Osteoblast (primary cell): ENCODE data around the gene HOXB6. TPM values are rescaled to one million over a fixed set of nuclear protein-coding genes. Genes with fewer than 3 reads are reported as not detected.

Source experiments
- DNase-seq: peaks from one replicate; pipeline ENCODE4 v3.0.0; 2011; ENCODE audit warnings: low spot score, mixed read lengths; ENCODE audit not compliant: insufficient read length; ENCODE audit errors: missing footprints
- H2AFZ ChIP-seq: 2 replicates; pipeline ENCODE4 v1.6.0; 2011; ENCODE audit warnings: mild to moderate bottlenecking, low read length
- H3K27ac ChIP-seq: 2 replicates; pipeline ENCODE4 v1.5.1; 2011; ENCODE audit warnings: mild to moderate bottlenecking, low read depth, low read length, moderate library complexity
- H3K27me3 ChIP-seq: 2 replicates; pipeline ENCODE4 v1.6.0; 2012; ENCODE audit warnings: mild to moderate bottlenecking, control low read depth, inconsistent platforms, low read length, moderate library complexity; ENCODE audit not compliant: insufficient read depth
- H3K36me3 ChIP-seq: 2 replicates; pipeline ENCODE4 v1.5.1; 2011; ENCODE audit warnings: mild to moderate bottlenecking, low read length, control low read depth, moderate library complexity; ENCODE audit not compliant: insufficient read depth
- H3K4me1 ChIP-seq: 2 replicates; pipeline ENCODE4 v1.5.1; 2011; ENCODE audit warnings: mild to moderate bottlenecking, low read length, control low read depth, moderate library complexity; ENCODE audit not compliant: insufficient read depth
- H3K4me2 ChIP-seq: 2 replicates; pipeline ENCODE4 v1.6.0; 2011; ENCODE audit warnings: mild to moderate bottlenecking, low read length; ENCODE audit not compliant: insufficient read depth
- H3K4me3 ChIP-seq: fragments of 200-600 bp; sonication (generic); 3 replicates; pipeline ENCODE4 v1.5.1; 2012; ENCODE audit warnings: mild to moderate bottlenecking, low read length, inconsistent platforms; ENCODE audit not compliant: insufficient read depth
- H3K79me2 ChIP-seq: 2 replicates; pipeline ENCODE4 v1.6.0; 2012; ENCODE audit warnings: mild to moderate bottlenecking, low read length, control low read depth, inconsistent platforms; ENCODE audit not compliant: insufficient read depth
- H3K9me3 ChIP-seq: 2 replicates; pipeline ENCODE4 v1.5.1; 2011; ENCODE audit warnings: low read depth, low read length, control low read depth
- H4K20me1 ChIP-seq: 2 replicates; pipeline ENCODE4 v1.6.0; 2012; ENCODE audit warnings: mild to moderate bottlenecking, low read length, control low read depth; ENCODE audit not compliant: insufficient read depth
- CTCF ChIP-seq: IDR thresholded peaks from 2 replicates; pipeline ENCODE4 v1.5.1; 2011; ENCODE audit warnings: mild to moderate bottlenecking, low read depth, low read length, moderate library complexity; ENCODE audit errors: extremely low read depth
- total RNA-seq: library from RNA; depleted of rRNA; stranded (reverse); fragments of >200 nt; gene quantifications from 2 replicates; pipeline ENCODE4 v1.2.3, GENCODE V29; 2012

The HOXB6 gene
- total RNA-seq, 1 donor = 0.72 TPM

- DNase-seq = no peak
- Histone ChIP-seq H3K4me3 (no peak overlapping the region), H3K9me3 (no peaks in the 10 kb centered on the region), H3K36me3 (no peaks in the 10 kb centered on the region), H3K79me2 (no peaks in the 10 kb centered on the region), H3K4me2 (no peak overlapping the region), H3K4me1 (no peaks in the 10 kb centered on the region), H3K27me3 (peaks cover 96% of the 10 kb centered on the region), H3K27ac (no peak overlapping the region), H4K20me1 (no peaks in the 10 kb centered on the region), H2AFZ (no peak overlapping the region)
- TF ChIP-seq CTCF = no peak
These were observed 5.0 kb upstream of the HOXB6 start for GRCh38 chr17:48609759-48610281.

- Histone ChIP-seq H3K36me3 (no peaks in the 10 kb centered on the region), H3K79me2 (no peaks in the 10 kb centered on the region), H3K4me2 (no peak overlapping the region), H3K27ac (no peak overlapping the region), H3K4me3 (no peak overlapping the region), H3K27me3 (peaks cover 97% of the 10 kb centered on the region), H4K20me1 (no peaks in the 10 kb centered on the region), H2AFZ (no peak overlapping the region), H3K9me3 (no peaks in the 10 kb centered on the region), H3K4me1 (no peaks in the 10 kb centered on the region)
- DNase-seq = no peak
- TF ChIP-seq CTCF = no peak
These were observed 4.2 kb upstream of the HOXB6 start for GRCh38 chr17:48609033-48609432.

GRCh38 chr17:48608494-48608834 is 3.7 kb upstream of the HOXB6 start:
- TF ChIP-seq CTCF = no peak
- no peaks in the 10 kb centered on the region for H3K4me1 ChIP-seq
- H3K79me2 ChIP-seq = no peaks in the 10 kb centered on the region
- no peak for DNase-seq
- H3K27me3 ChIP-seq = peaks cover 97% of the 10 kb centered on the region
- no peak overlapping the region for H3K4me3 ChIP-seq
- no peaks in the 10 kb centered on the region for H4K20me1 ChIP-seq
- no peaks in the 10 kb centered on the region for H3K9me3 ChIP-seq
- H2AFZ ChIP-seq = no peak overlapping the region
- no peak overlapping the region for H3K27ac ChIP-seq
- no peaks in the 10 kb centered on the region for H3K36me3 ChIP-seq
- no peak overlapping the region for H3K4me2 ChIP-seq

- Histone ChIP-seq H3K79me2 (no peaks in the 10 kb centered on the region), H4K20me1 (peaks cover 3% of the 10 kb centered on the region), H3K27me3 (peaks cover 98% of the 10 kb centered on the region), H2AFZ (no peak overlapping the region), H3K9me3 (no peaks in the 10 kb centered on the region), H3K4me3 (no peak overlapping the region), H3K36me3 (no peaks in the 10 kb centered on the region), H3K4me1 (no peaks in the 10 kb centered on the region), H3K27ac (no peak overlapping the region), H3K4me2 (no peak overlapping the region)
- no peak for TF ChIP-seq CTCF
- DNase-seq = no peak
These were observed 2.3 kb upstream of the HOXB6 start for GRCh38 chr17:48606892-48607614.
